NOMO-1 treated with DMSO at 0.1 percent for 48 hours (cell line): ENCODE measurements around the gene ESYT1.
"Not testable (repeated sequence)": the region's sequence is repeated elsewhere in the genome, so short reads cannot be mapped to it uniquely, and the experiment has no call there.

ENCODE experiments used
- DNase-seq: peaks from one replicate; lab custom pipeline; 2025; ENCODE audit not compliant: unreplicated experiment; lab: John Stamatoyannopoulos, UW

Gene ESYT1

GRCh38 chr12:56103066-56103711 is 24.9 kb upstream of the ESYT1 start:
- no peak for DNase-seq

- no peak for DNase-seq
Observed at GRCh38 chr12:56103823-56104108, 24.3 kb upstream of the ESYT1 start.

GRCh38 chr12:56104109-56104814 is 23.8 kb upstream of the ESYT1 start, which contains the start of gene PA2G4:
PA2G4 (plus strand) TSS chr12:56104559; CDS start chr12:56104738, 179 bp downstream.
- peak; percentile 99 for DNase-seq

GRCh38 chr12:56104815-56105608 is 23.1 kb upstream of the ESYT1 start:
- peak; percentile 26 for DNase-seq

- no peak for DNase-seq
Observed at GRCh38 chr12:56105609-56105902, 22.5 kb upstream of the ESYT1 start.

GRCh38 chr12:56107242-56107641 is 20.8 kb upstream of the ESYT1 start:
- DNase-seq, result no peak

GRCh38 chr12:56110571-56110970 is 17.5 kb upstream of the ESYT1 start:
- no peak for DNase-seq

- no peak for DNase-seq
Observed at GRCh38 chr12:56114084-56114483, 14.0 kb upstream of the ESYT1 start.

- DNase-seq, result no peak
Observed at GRCh38 chr12:56115329-56115728, 12.7 kb upstream of the ESYT1 start.

- DNase-seq, result peak; percentile 95
Observed at GRCh38 chr12:56116267-56117081, 11.6 kb upstream of the ESYT1 start, which contains the start of gene RPL41. RPL41 (plus strand) TSS chr12:56116633.

- not testable (repeated sequence) for DNase-seq
Observed at GRCh38 chr12:56117082-56117706, 10.9 kb upstream of the ESYT1 start.

GRCh38 chr12:56117778-56118687 is 10.0 kb upstream of the ESYT1 start, which contains the start of gene ZC3H10:
ZC3H10 (plus strand) TSS chr12:56118266; CDS start chr12:56120563, 2,297 bp downstream.
- DNase-seq, result peak; percentile 99

- peak; percentile 43 for DNase-seq
Observed at GRCh38 chr12:56118688-56119357, 9.2 kb upstream of the ESYT1 start.

- peak; percentile 78 for DNase-seq
Observed at GRCh38 chr12:56119361-56119796, 8.7 kb upstream of the ESYT1 start.

GRCh38 chr12:56120158-56120846 is 7.8 kb upstream of the ESYT1 start:
- DNase-seq, result no peak

- DNase-seq, result no peak
Observed at GRCh38 chr12:56121204-56121870, 6.7 kb upstream of the ESYT1 start.

- no peak for DNase-seq
Observed at GRCh38 chr12:56122637-56123036, 5.4 kb upstream of the ESYT1 start.

- DNase-seq, result no peak
Observed at GRCh38 chr12:56124133-56124532, 3.9 kb upstream of the ESYT1 start.
